Testis (tissue), 3 donors: Measurements from ENCODE around the gene HSPA5. TPM values are rescaled to one million over a fixed set of nuclear protein-coding genes. Genes with fewer than 3 reads are reported as not detected.

Experiments used
- DNase-seq: peaks from one replicate; pipeline ENCODE4 v3.0.0-alpha.2; 2019
- H3K27ac ChIP-seq, 2 donors: fragments of 200-600 bp; sonication (generic); one replicate each; pipeline ENCODE4 v1.5.1; 2019
- H3K27me3 ChIP-seq: fragments of 200-600 bp; sonication (generic); one replicate; pipeline ENCODE4 v1.5.1; 2019
- H3K36me3 ChIP-seq: fragments of 200-600 bp; sonication (generic); one replicate; pipeline ENCODE4 v1.5.1; 2017; ENCODE audit warnings: low read depth; ENCODE audit errors: missing control alignments
- H3K4me1 ChIP-seq: fragments of 200-600 bp; sonication (generic); one replicate; pipeline ENCODE4 v1.5.1; 2019
- H3K4me3 ChIP-seq, 2 donors: fragments of 200-600 bp; sonication (generic); one replicate each; pipeline ENCODE4 v1.5.1; 2017 to 2019
- H3K9me3 ChIP-seq: fragments of 200-600 bp; sonication (generic); one replicate; pipeline ENCODE4 v1.5.1; 2017
- POLR2A ChIP-seq: fragments of 450-650 bp; IDR thresholded peaks from one replicate; pipeline ENCODE4 v1.6.1; 2017; ENCODE audit warnings: antibody characterized with exemption, mild to moderate bottlenecking, moderate library complexity
- WGBS, 2 donors: methylation state at CpG; one replicate each; pipeline ENCODE4 v1.1.5; 2018; 5-methylcytosine and 5-hydroxymethylcytosine counted together
- intact Hi-C: fragments of 100-400 bp; cut with DNase I; formaldehyde crosslinking; loops from one replicate; pipeline ENCODE4 v1.15.1; 2023; ENCODE audit warnings: low total_unique reads
- polyA plus RNA-seq: library from polyadenylated mRNA; stranded (reverse); fragments of 350-450 nt; fragmentation: Illumina TruSeq; extraction: RNeasy Lipid Tissue Mini Kit (QIAGEN cat#74804); gene quantifications from one replicate; pipeline ENCODE4 v1.2.3, GENCODE V29; 2014; ENCODE audit warnings: low read depth, low replicate concordance; ENCODE audit not compliant: insufficient read depth
- total RNA-seq, 2 donors: library from RNA; depleted of rRNA; stranded (reverse); fragments of >200 nt; gene quantifications; one replicate each; pipeline ENCODE4 v1.2.3, GENCODE V29; 2016
- TF ChIP-seq, protein P1 (sequence below), 3 experiments: fragments of 450-650 bp in 2 of 3; fragments of 200-600 bp in 1 of 3; sonication (generic) in 1 of 3; IDR thresholded peaks; one replicate each; pipeline ENCODE4 v1.5.1; 2016 to 2019; ENCODE audit warnings: antibody characterized with exemption in 3 of 3, mild to moderate bottlenecking in 2 of 3, moderate library complexity in 1 of 3

HSPA5 gene
- total and polyA plus RNA-seq, 3 donors from 2014 or later: 183 to 331 (median 190) TPM

DNA sequence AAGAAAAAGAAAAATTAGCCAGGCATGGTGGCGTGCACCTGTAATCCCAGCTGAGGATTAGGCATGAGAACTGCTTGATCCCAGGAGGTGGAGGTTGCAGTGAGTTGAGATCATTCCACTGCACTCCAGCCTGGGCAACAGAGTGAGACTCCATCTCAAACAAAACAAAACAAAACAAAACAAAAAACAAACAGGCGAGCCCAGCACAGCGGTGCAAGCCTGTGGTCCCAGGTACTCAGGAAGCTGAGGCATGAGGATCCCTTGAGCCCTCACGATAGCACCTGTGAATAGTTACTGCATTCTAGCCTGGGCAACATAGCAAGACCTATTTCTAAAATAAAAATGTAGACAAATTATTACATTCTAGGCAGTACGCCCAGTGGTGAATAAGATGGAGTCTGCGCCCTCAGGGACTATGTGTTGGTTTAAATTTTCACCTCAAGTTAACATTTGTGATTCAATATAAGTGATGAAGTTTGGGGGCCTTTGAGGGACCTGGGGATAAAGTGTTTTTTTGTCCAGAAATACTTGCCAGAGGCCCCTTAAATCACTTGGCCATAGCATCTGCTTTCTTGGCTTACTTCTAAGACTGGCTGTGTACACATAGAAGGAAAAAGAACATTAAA is 17.1 kb upstream of the HSPA5 start:
- WGBS, 2 donors: 91 to 92% methylated on average over 6 of the region's 6 CpGs
- H3K4me1 ChIP-seq: peaks cover 3% of the 10 kb centered on the region
- no peaks in the 10 kb centered on the region for H3K9me3 ChIP-seq
- TF ChIP-seq, protein P1, sequence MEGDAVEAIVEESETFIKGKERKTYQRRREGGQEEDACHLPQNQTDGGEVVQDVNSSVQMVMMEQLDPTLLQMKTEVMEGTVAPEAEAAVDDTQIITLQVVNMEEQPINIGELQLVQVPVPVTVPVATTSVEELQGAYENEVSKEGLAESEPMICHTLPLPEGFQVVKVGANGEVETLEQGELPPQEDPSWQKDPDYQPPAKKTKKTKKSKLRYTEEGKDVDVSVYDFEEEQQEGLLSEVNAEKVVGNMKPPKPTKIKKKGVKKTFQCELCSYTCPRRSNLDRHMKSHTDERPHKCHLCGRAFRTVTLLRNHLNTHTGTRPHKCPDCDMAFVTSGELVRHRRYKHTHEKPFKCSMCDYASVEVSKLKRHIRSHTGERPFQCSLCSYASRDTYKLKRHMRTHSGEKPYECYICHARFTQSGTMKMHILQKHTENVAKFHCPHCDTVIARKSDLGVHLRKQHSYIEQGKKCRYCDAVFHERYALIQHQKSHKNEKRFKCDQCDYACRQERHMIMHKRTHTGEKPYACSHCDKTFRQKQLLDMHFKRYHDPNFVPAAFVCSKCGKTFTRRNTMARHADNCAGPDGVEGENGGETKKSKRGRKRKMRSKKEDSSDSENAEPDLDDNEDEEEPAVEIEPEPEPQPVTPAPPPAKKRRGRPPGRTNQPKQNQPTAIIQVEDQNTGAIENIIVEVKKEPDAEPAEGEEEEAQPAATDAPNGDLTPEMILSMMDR (IDR thresholded peaks at IDR 0.05): no peak
- no peak for TF ChIP-seq POLR2A
- H3K36me3 ChIP-seq: no peaks in the 10 kb centered on the region
- no peaks in the 10 kb centered on the region for H3K27me3 ChIP-seq
- H3K27ac ChIP-seq: no peak overlapping the region
- no peak for DNase-seq
- H3K4me3 ChIP-seq: no peak overlapping the region
- intact Hi-C loops: no loop called here

DNA sequence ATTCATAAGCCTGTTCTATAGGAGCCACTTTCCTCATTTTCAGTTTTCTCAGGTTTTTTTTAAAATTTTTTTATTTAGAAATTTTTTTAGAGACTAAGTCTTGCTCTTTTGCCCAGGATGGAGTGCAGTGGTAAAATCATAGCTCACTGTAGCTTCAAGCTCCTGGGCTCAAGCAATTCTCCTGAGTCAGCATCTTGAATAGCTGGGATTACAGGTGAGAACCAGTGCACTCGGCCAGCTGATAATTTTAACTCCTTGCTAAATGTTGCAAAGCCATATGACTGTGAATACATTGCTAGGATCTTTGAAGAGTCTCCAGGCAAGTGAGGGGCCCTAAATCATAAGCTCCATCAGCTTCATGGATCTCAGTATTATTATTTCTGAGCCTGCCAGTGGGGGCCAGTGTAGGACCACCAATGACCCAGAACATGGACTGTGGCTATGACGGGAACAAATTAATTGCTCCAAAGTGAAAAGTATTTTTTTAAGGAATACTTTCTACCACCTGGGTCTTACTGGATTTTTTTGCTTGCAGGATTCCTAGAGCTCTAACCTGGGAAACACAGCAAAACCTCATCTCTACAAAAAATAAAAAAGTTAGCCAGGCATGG is 14.7 kb upstream of the HSPA5 start:
- 33 to 48% methylated on average over 2 of the region's 2 CpGs for WGBS, 2 donors

DNA sequence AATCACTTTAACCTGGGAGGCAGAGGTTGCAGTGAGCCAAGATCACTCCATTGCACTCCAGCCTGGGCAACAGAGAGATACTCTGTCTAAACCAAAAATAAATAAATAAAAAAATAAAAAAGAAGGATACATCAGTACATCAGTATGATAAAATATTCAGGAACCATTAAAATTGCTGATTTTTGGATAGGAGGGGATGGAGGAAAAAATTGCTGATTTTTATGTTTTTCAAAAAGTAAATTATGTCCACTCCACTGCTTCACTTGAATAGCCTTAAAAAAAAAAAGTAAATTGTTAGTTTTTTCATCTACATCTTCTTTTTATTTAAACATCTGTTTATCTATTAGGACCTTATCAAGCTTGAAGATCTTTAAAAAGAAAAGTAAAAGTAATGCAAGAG is 13.1 kb upstream of the HSPA5 start:
- Histone ChIP-seq H3K36me3 (no peaks in the 10 kb centered on the region), H3K27ac (no peak overlapping the region), H3K9me3 (no peaks in the 10 kb centered on the region), H3K4me1 (no peaks in the 10 kb centered on the region), H3K4me3 (no peak overlapping the region), H3K27me3 (no peaks in the 10 kb centered on the region)
- intact Hi-C loops: no loop called here
- TF ChIP-seq, protein P1 (IDR thresholded peaks at IDR 0.05): no peak
- no peak for TF ChIP-seq POLR2A
- no peak for DNase-seq

More for the DNA sequence above, 14.7 kb upstream of the HSPA5 start:
- DNase-seq: no peak
- H3K4me1 ChIP-seq: no peaks in the 10 kb centered on the region
- no peaks in the 10 kb centered on the region for H3K36me3 ChIP-seq
- TF ChIP-seq POLR2A: no peak
- TF ChIP-seq, protein P1 (IDR thresholded peaks at IDR 0.05): no peak
- intact Hi-C loops: no loop called here
- no peaks in the 10 kb centered on the region for H3K9me3 ChIP-seq
- H3K27me3 ChIP-seq: no peaks in the 10 kb centered on the region
- no peak overlapping the region for H3K27ac ChIP-seq
- H3K4me3 ChIP-seq: no peak overlapping the region

DNA sequence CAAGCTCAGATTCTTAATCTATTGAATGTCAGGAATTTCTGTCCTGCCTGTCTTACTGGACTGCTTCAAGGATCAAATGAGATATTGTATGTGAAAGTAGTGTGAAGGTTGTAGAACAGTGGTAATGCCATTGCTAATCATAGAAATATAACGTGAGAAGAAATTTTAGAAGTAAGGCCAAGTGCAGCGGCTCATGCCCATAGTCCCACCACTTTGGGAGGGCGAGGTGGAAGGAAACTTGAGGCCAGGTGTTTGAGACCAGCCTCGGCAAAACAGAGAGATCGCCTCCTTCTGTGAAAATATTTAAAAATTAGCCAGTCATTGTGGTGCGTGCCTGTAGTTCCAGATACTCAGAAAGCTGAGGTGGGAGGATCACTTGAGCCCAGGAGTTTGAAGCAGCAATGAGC is 5.1 kb upstream of the HSPA5 start:
- H3K36me3 ChIP-seq: no peaks in the 10 kb centered on the region

More for the DNA sequence above, 5.1 kb upstream of the HSPA5 start:
- no peak overlapping the region for H3K4me3 ChIP-seq
- no peaks in the 10 kb centered on the region for H3K4me1 ChIP-seq
- H3K27me3 ChIP-seq: no peaks in the 10 kb centered on the region
- no peak overlapping the region for H3K27ac ChIP-seq
- no peak for DNase-seq
- no peaks in the 10 kb centered on the region for H3K9me3 ChIP-seq
- intact Hi-C loops: loop anchor here (10.0 kb wide), 1 partner anchor 381 kb away; the partner anchor contains the start of genes ARPC5L and RPL35
- TF ChIP-seq, protein P1 (IDR thresholded peaks at IDR 0.05): no peak
- TF ChIP-seq POLR2A: no peak
- WGBS, 2 donors: 79 to 82% methylated on average over 6 of the region's 6 CpGs
